Liver (tissue), 9 donors: ENCODE data around the gene SETD7. TPM values are rescaled to one million over a fixed set of nuclear protein-coding genes. Genes with fewer than 3 reads are reported as not detected.

Experiments
- DNase-seq: peaks from one replicate; pipeline ENCODE4 v3.0.0-alpha.2; 2017; ENCODE audit warnings: low spot score
- H3K27ac ChIP-seq, 2 donors: one replicate each; pipeline ENCODE4 v1.7.0; 2013; ENCODE audit warnings: inconsistent platforms in 2 of 2, low read length in 2 of 2, control low read depth in 1 of 2, low read depth in 1 of 2, mild to moderate bottlenecking in 1 of 2
- H3K27me3 ChIP-seq, 4 donors: one replicate each; pipeline versions ENCODE4 v1.6.1 to v1.7.0; 2013; ENCODE audit warnings: low read length in 3 of 4, inconsistent platforms in 1 of 4, mild to moderate bottlenecking in 1 of 4, moderate library complexity in 1 of 4; ENCODE audit not compliant: control insufficient read depth in 4 of 4, insufficient read depth in 4 of 4
- H3K36me3 ChIP-seq, 4 donors: one replicate each; pipeline versions ENCODE4 v1.6.1 to v1.7.0; 2013; ENCODE audit warnings: low read length in 3 of 4, mild to moderate bottlenecking in 3 of 4, low read depth in 1 of 4, moderate library complexity in 1 of 4; ENCODE audit not compliant: control insufficient read depth in 4 of 4, insufficient read depth in 3 of 4
- H3K4me1 ChIP-seq, 4 donors: one replicate each; pipeline versions ENCODE4 v1.6.1 to v1.7.0; 2013; ENCODE audit warnings: low read length in 3 of 4, mild to moderate bottlenecking in 3 of 4, moderate library complexity in 1 of 4; ENCODE audit not compliant: control insufficient read depth in 4 of 4, insufficient read depth in 4 of 4
- H3K4me3 ChIP-seq, 3 donors: one replicate each; pipeline versions ENCODE4 v1.6.1 to v1.7.0; 2013; ENCODE audit warnings: low read length in 3 of 3, control low read depth in 1 of 3, low read depth in 1 of 3, mild to moderate bottlenecking in 1 of 3
- H3K9ac ChIP-seq, 2 donors: one replicate each; pipeline ENCODE4 v1.7.0; 2013; ENCODE audit warnings: low read length in 2 of 2, mild to moderate bottlenecking in 2 of 2, moderate library complexity in 2 of 2, control low read depth in 1 of 2, low read depth in 1 of 2
- H3K9me3 ChIP-seq, 4 donors: one replicate each; pipeline versions ENCODE4 v1.6.1 to v1.7.0; 2013; ENCODE audit warnings: low read length in 3 of 4; ENCODE audit not compliant: control insufficient read depth in 4 of 4
- ATF3 ChIP-seq: IDR thresholded peaks from 2 replicates; pipeline ENCODE4 v1.6.1; 2016; ENCODE audit warnings: antibody characterized with exemption
- CTCF ChIP-seq: fragments of 150-350 bp; IDR thresholded peaks from 2 replicates; pipeline ENCODE4 v1.5.1; 2017; ENCODE audit warnings: improper control_type of control experiment, low read depth, low read length; ENCODE audit not compliant: missing input control
- FOXA1 ChIP-seq: IDR thresholded peaks from 2 replicates; pipeline ENCODE4 v1.6.1; 2016; ENCODE audit warnings: antibody characterized with exemption
- FOXA2 ChIP-seq: IDR thresholded peaks from 2 replicates; pipeline ENCODE4 v1.6.1; 2016; ENCODE audit warnings: antibody characterized with exemption
- GABPA ChIP-seq, 2 donors: IDR thresholded peaks in 1 of 2; conservative IDR thresholded peaks in 1 of 2; 2 replicates each; pipeline ENCODE4 v1.6.1; 2016; ENCODE audit warnings: antibody characterized with exemption in 2 of 2, mild to moderate bottlenecking in 1 of 2, moderate library complexity in 1 of 2
- HNF4A ChIP-seq, 2 donors: conservative IDR thresholded peaks; 2 replicates each; pipeline ENCODE4 v1.6.1; 2016; ENCODE audit warnings: antibody characterized with exemption in 2 of 2, mild to moderate bottlenecking in 2 of 2
- HNF4G ChIP-seq: IDR thresholded peaks from 2 replicates; pipeline ENCODE4 v1.6.1; 2016; ENCODE audit warnings: antibody characterized with exemption
- JUND ChIP-seq, 2 donors: IDR thresholded peaks; 2 replicates each; pipeline ENCODE4 v1.6.1; 2016; ENCODE audit warnings: antibody characterized with exemption in 2 of 2
- MAX ChIP-seq: IDR thresholded peaks from 2 replicates; pipeline ENCODE4 v1.6.1; 2016; ENCODE audit warnings: antibody characterized with exemption
- NR2F2 ChIP-seq: IDR thresholded peaks from 2 replicates; pipeline ENCODE4 v1.6.1; 2016; ENCODE audit warnings: antibody characterized with exemption
- RAD21 ChIP-seq, 2 donors: IDR thresholded peaks; 2 replicates each; pipeline ENCODE4 v1.6.1; 2016; ENCODE audit warnings: antibody characterized with exemption in 2 of 2, mild to moderate bottlenecking in 2 of 2
- REST ChIP-seq: IDR thresholded peaks from 2 replicates; pipeline ENCODE4 v1.6.1; 2016; ENCODE audit warnings: antibody characterized with exemption, mild to moderate bottlenecking
- RXRA ChIP-seq, 2 donors: IDR thresholded peaks; 2 replicates each; pipeline ENCODE4 v1.6.1; 2017 to 2018; ENCODE audit warnings: antibody characterized with exemption in 2 of 2, mild to moderate bottlenecking in 1 of 2
- SP1 ChIP-seq: IDR thresholded peaks from 2 replicates; pipeline ENCODE4 v1.6.1; 2018; ENCODE audit warnings: antibody characterized with exemption, mild to moderate bottlenecking
- TAF1 ChIP-seq: conservative IDR thresholded peaks from 2 replicates; pipeline ENCODE4 v1.6.1; 2016; ENCODE audit warnings: antibody characterized with exemption, mild to moderate bottlenecking
- YY1 ChIP-seq: IDR thresholded peaks from 2 replicates; pipeline ENCODE4 v1.6.1; 2016; ENCODE audit warnings: antibody characterized with exemption, mild to moderate bottlenecking
- ZBTB33 ChIP-seq: IDR thresholded peaks from 2 replicates; pipeline ENCODE4 v1.6.1; 2016; ENCODE audit warnings: antibody characterized with exemption
- WGBS: extraction: QIAGEN DNeasy Blood & Tissue Kit; methylation state at CpG from one replicate; pipeline ENCODE4 v1.1.7; 2013; 5-methylcytosine and 5-hydroxymethylcytosine counted together
- polyA plus RNA-seq, 2 donors: library from polyadenylated mRNA; stranded (reverse) in 1 of 2; unstranded in 1 of 2; fragments of 200-250 nt in 1 of 2; fragments of >200 nt in 1 of 2; fragmentation: Nextera tagmentation in 1 of 2; extraction: Ambion mirVana in 1 of 2; gene quantifications; one replicate each; pipeline versions ENCODE4 v1.2.1 to v1.2.3, GENCODE V29; 2013 to 2015
- total RNA-seq, 2 donors: library from RNA; depleted of rRNA; stranded (reverse); fragments of >200 nt; gene quantifications; one replicate each; pipeline ENCODE4 v1.2.3, GENCODE V29; 2014
- donor health status: healthy.
- donor health status: healthy.
- donor health status: healthy.
- donor health status: healthy.
- donor health status: healthy.

SETD7 gene
- total and polyA plus RNA-seq, 4 donors: 12.9 to 81.7 (median 18.0) TPM

GRCh38 chr4:139550724-139551429 lies 5.1 kb downstream of the SETD7 start:
- no peak overlapping the region for H3K4me3 ChIP-seq
- TF ChIP-seq ZBTB33: no peak
- TF ChIP-seq HNF4A (conservative IDR thresholded peaks at IDR 0.05): no peak
- TF ChIP-seq TAF1: no peak
- TF ChIP-seq FOXA2: no peak
- TF ChIP-seq NR2F2: peak; percentile 29
- no peak for TF ChIP-seq SP1
- peaks cover 0 to 6% (median 4%) of the 10 kb centered on the region in 4 donors for H3K36me3 ChIP-seq
- DNase-seq: no peak
- H3K27ac ChIP-seq: no peak overlapping the region
- no peaks in the 10 kb centered on the region for H3K9me3 ChIP-seq
- H3K27me3 ChIP-seq: no peaks in the 10 kb centered on the region
- 54% methylated on average over 5 of the region's 5 CpGs for WGBS
- H3K9ac ChIP-seq: no peak overlapping the region
- peaks cover 9 to 43% (median 28%) of the 10 kb centered on the region in 4 donors for H3K4me1 ChIP-seq

- TF ChIP-seq REST (no peak), SP1 (no peak), RXRA (IDR thresholded peaks at IDR 0.05) (no peak), FOXA1 (no peak), ZBTB33 (no peak), MAX (no peak), CTCF (no peak), HNF4A (conservative IDR thresholded peaks at IDR 0.05) (no peak), NR2F2 (no peak), FOXA2 (no peak), YY1 (no peak), TAF1 (no peak), RAD21 (IDR thresholded peaks at IDR 0.05) (no peak), GABPA (IDR thresholded peaks at IDR 0.05 in 1 of 2, conservative IDR thresholded peaks at IDR 0.05 in 1 of 2) (no peak), ATF3 (no peak), JUND (IDR thresholded peaks at IDR 0.05) (no peak), HNF4G (no peak)
Observed at GRCh38 chr4:139547979-139548378, 8.0 kb downstream of the SETD7 start.

More at GRCh38 chr4:139547979-139548378, 8.0 kb downstream of the SETD7 start:
- 99% methylated on average over 3 of the region's 3 CpGs for WGBS
- H3K4me1 ChIP-seq: peaks cover 5 to 25% (median 15%) of the 10 kb centered on the region in 4 donors
- H3K27ac ChIP-seq: no peak overlapping the region
- no peaks in the 10 kb centered on the region for H3K9me3 ChIP-seq
- no peak overlapping the region for H3K9ac ChIP-seq
- no peak overlapping the region for H3K4me3 ChIP-seq
- no peaks in the 10 kb centered on the region for H3K27me3 ChIP-seq
- peaks cover 0 to 25% (median 14%) of the 10 kb centered on the region in 4 donors for H3K36me3 ChIP-seq
- DNase-seq: no peak
